A673 (cell line): ENCODE measurements around the gene ARFGEF2. TPM values are rescaled to one million over a fixed set of nuclear protein-coding genes. Genes with fewer than 3 reads are reported as not detected.
A peak's percentile ranks its signal among the peaks of the same experiment; 100 is the strongest.

Experiments
- BruUV-seq: library from RNA; stranded (reverse); fragments of 400-500 nt; replicated peaks from 2 replicates; lab custom pipeline; 2021; lab: Mats Ljungman, UMichigan
- CTCF ChIA-PET: fragments of 300-600 bp; sonication (Branson Sonifier 250); formaldehyde crosslinking; loops from one replicate; lab custom pipeline; 2022; ENCODE audit warnings: antibody characterized with exemption; lab: Charles Lee
- POLR2A ChIA-PET: fragments of 300-600 bp; sonication (Branson Sonifier 250); formaldehyde crosslinking; loops from one replicate; lab custom pipeline; 2022; ENCODE audit warnings: antibody characterized with exemption; ENCODE audit not compliant: low non-redundant PET; lab: Charles Lee
- DNase-seq: peaks from one replicate; pipeline ENCODE4 v3.0.0-alpha.2; 2015; ENCODE audit warnings: low spot score
- H3K27ac ChIP-seq: fragments of 200-600 bp; sonication (generic); 2 replicates; pipeline ENCODE4 v1.5.1; 2016; ENCODE audit warnings: mixed run types, low read depth, mild to moderate bottlenecking, mixed read lengths, antibody characterized with exemption, low read length; ENCODE audit not compliant: poor library complexity, severe bottlenecking
- H3K27me3 ChIP-seq: fragments of 200-600 bp; sonication (generic); replicated peaks from 2 replicates; pipeline ENCODE4 v1.6.1; 2017; ENCODE audit warnings: mixed run types, low read depth, mild to moderate bottlenecking, mixed read lengths, antibody characterized with exemption, low read length; ENCODE audit not compliant: insufficient read depth, poor library complexity
- H3K36me3 ChIP-seq: fragments of 200-600 bp; sonication (generic); 2 replicates; pipeline ENCODE4 v1.6.1; 2016; ENCODE audit warnings: mixed run types, mild to moderate bottlenecking, mixed read lengths, antibody characterized with exemption, low read length; ENCODE audit not compliant: insufficient read depth, poor library complexity, severe bottlenecking
- H3K4me1 ChIP-seq: fragments of 200-600 bp; sonication (generic); 2 replicates; pipeline ENCODE4 v1.6.1; 2017; ENCODE audit warnings: mixed run types, mild to moderate bottlenecking, mixed read lengths, antibody characterized with exemption, low read length; ENCODE audit not compliant: insufficient read depth, poor library complexity, severe bottlenecking
- H3K4me3 ChIP-seq: fragments of 200-600 bp; sonication (generic); 2 replicates; pipeline ENCODE4 v1.5.1; 2016; ENCODE audit warnings: low read depth, mixed run types, mild to moderate bottlenecking, mixed read lengths, low read length; ENCODE audit not compliant: poor library complexity, severe bottlenecking
- H3K9me3 ChIP-seq: fragments of 200-600 bp; sonication (generic); 2 replicates; pipeline ENCODE4 v1.6.1; 2016; ENCODE audit warnings: mixed run types, low read depth, mild to moderate bottlenecking, mixed read lengths, antibody characterized with exemption, low read length; ENCODE audit not compliant: poor library complexity, severe bottlenecking
- CTCF ChIP-seq: fragments of 300-800, 200-600 bp; sonication (generic); conservative IDR thresholded peaks from 2 replicates; pipeline ENCODE4 v1.5.1; 2017; ENCODE audit warnings: low read depth, mild to moderate bottlenecking, antibody characterized with exemption, low read length, moderate library complexity, mixed read lengths
- EZH2 ChIP-seq: fragments of 200-600 bp; sonication (generic); IDR thresholded peaks from 2 replicates; pipeline ENCODE4 v1.6.1; 2017; ENCODE audit warnings: borderline replicate concordance, low read depth, mild to moderate bottlenecking, mixed read lengths, antibody characterized with exemption, low read length; ENCODE audit not compliant: poor library complexity, severe bottlenecking
- intact Hi-C: fragments of 100-400 bp; cut with micrococcal nuclease; formaldehyde crosslinking; loops from one replicate; pipeline ENCODE4 v1.10.0; 2022; ENCODE audit not compliant: unreplicated experiment
- total RNA-seq: library from RNA; stranded (reverse); gene quantifications from 2 replicates; pipeline ENCODE4 v1.2.3, GENCODE V29; 2021

Gene ARFGEF2
- total RNA-seq, 1 experiment from 2014 or later = 26.1 TPM

GRCh38 chr20:48984575-48985219, 63.2 kb downstream of the ARFGEF2 start:
- Histone ChIP-seq H3K4me1 (no peaks in the 10 kb centered on the region), H3K27ac (no peak overlapping the region), H3K9me3 (no peaks in the 10 kb centered on the region), H3K27me3 (no peaks in the 10 kb centered on the region), H3K36me3 (peaks cover 23% of the 10 kb centered on the region), H3K4me3 (no peak overlapping the region)
- POLR2A ChIA-PET = interaction anchor here (0.6 kb wide), 1 partner anchor 1326 kb away, joined by 4 read pairs; no protein-coding TSS in a partner anchor
- BruUV-seq = no TSS peak
- CTCF ChIA-PET = no interaction called here
- TF ChIP-seq CTCF = no peak
- DNase-seq = no peak
- intact Hi-C loops = no loop called here

- Histone ChIP-seq H3K36me3 (peaks cover 36% of the 10 kb centered on the region), H3K4me1 (no peaks in the 10 kb centered on the region), H3K9me3 (no peaks in the 10 kb centered on the region), H3K27me3 (no peaks in the 10 kb centered on the region), H3K4me3 (no peak overlapping the region), H3K27ac (peak overlapping the region; percentile 8)
- CTCF ChIA-PET = no interaction called here
- POLR2A ChIA-PET = no interaction called here
- no TSS peak for BruUV-seq
- DNase-seq = peak; percentile 37
- TF ChIP-seq EZH2 = no peak
- TF ChIP-seq CTCF = peak; percentile 63
- intact Hi-C loops = no loop called here
Observed at GRCh38 chr20:48986899-48987298, 65.4 kb downstream of the ARFGEF2 start.

GRCh38 chr20:48990467-48990866, 69.0 kb downstream of the ARFGEF2 start:
- Histone ChIP-seq H3K9me3 (no peaks in the 10 kb centered on the region), H3K4me3 (no peak overlapping the region), H3K36me3 (peaks cover 51% of the 10 kb centered on the region), H3K27me3 (no peaks in the 10 kb centered on the region), H3K4me1 (no peaks in the 10 kb centered on the region), H3K27ac (no peak overlapping the region)
- CTCF ChIA-PET = no interaction called here
- intact Hi-C loops = no loop called here
- POLR2A ChIA-PET = no interaction called here
- no peak for TF ChIP-seq EZH2
- no peak for TF ChIP-seq CTCF
- no peak for DNase-seq
- BruUV-seq = no TSS peak
